ENCODE data around the gene SOS2.

DNA sequence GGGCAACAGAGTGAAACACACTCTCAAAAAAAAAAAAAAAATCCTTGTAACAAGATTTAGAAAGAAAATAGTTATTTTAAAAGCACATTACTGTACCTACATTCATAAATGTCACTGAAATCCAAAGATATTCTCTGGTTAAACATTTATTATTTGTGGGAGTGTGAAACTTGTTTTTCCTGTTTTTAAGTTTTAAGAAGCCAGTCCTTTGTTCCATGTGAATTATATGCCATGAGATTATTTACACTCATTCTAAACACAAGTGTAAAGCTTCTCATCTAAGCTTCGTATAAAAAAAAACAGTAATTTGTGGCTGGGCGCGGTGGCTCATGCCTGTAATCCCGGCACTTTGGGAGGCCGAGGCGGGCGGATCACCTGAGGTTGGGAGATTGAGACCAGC is 130.0 kb downstream of the SOS2 start:
- TF ChIP-seq CTCF (IDR thresholded peaks at IDR 0.05) (no peak), ZFX (IDR thresholded peaks at IDR 0.05; ENCODE audit: borderline replicate concordance) (no peak)
